Upper lobe of left lung (tissue), 6 donors: Measurements from ENCODE around the gene PTPRJ. TPM values are rescaled to one million over a fixed set of nuclear protein-coding genes. Genes with fewer than 3 reads are reported as not detected.
A peak's percentile ranks its signal among the peaks of the same experiment; 100 is the strongest.
"Not testable (repeated sequence)": the region's sequence is repeated elsewhere in the genome, so short reads cannot be mapped to it uniquely, and the experiment has no call there.

Experiments
- ATAC-seq, 2 donors: fragments of 200-7000 bp; cut with Tn5 transposase; one replicate each; pipeline ENCODE4 v1.9.1; 2022; ENCODE audit warnings: mild to moderate bottlenecking in 2 of 2, moderate library complexity in 2 of 2; ENCODE audit not compliant: low FRiP score in 2 of 2
- DNase-seq, 2 donors: peaks; one replicate each; pipeline ENCODE4 v3.0.0-alpha.2; 2019 to 2020
- H3K27ac ChIP-seq, 4 donors: fragments of 200-600 bp; sonication (generic); one replicate each; pipeline ENCODE4 v1.5.1; 2016 to 2019
- H3K27me3 ChIP-seq, 4 donors: fragments of 200-600 bp; sonication (generic); one replicate each; pipeline ENCODE4 v1.5.1; 2017 to 2019
- H3K36me3 ChIP-seq, 4 donors: fragments of 200-600 bp; sonication (generic); one replicate each; pipeline ENCODE4 v1.5.1; 2016 to 2019
- H3K4me1 ChIP-seq, 4 donors: fragments of 200-600 bp; sonication (generic); one replicate each; pipeline ENCODE4 v1.5.1; 2018 to 2019
- H3K4me3 ChIP-seq, 4 donors: fragments of 200-600 bp; sonication (generic); one replicate each; pipeline ENCODE4 v1.5.1; 2017 to 2019; ENCODE audit warnings: mild to moderate bottlenecking in 2 of 4, moderate library complexity in 1 of 4
- H3K9me3 ChIP-seq, 4 donors: fragments of 200-600 bp; sonication (generic); one replicate each; pipeline ENCODE4 v1.5.1; 2018 to 2019
- CTCF ChIP-seq, 6 experiments: fragments of 450-650 bp in 4 of 6; fragments of 200-600 bp in 2 of 6; sonication (generic) in 2 of 6; IDR thresholded peaks; one replicate each; pipeline ENCODE4 v1.5.1; 2016 to 2019; ENCODE audit warnings: antibody characterized with exemption in 6 of 6
- EP300 ChIP-seq, 4 donors: sonication (generic); formaldehyde crosslinking; IDR thresholded peaks; one replicate each; pipeline ENCODE4 v1.5.1; 2017; ENCODE audit warnings: antibody characterized with exemption in 4 of 4, control low read depth in 2 of 4
- POLR2A ChIP-seq, 4 donors: fragments of 450-650 bp; IDR thresholded peaks; one replicate each; pipeline ENCODE4 v1.5.1; 2016 to 2017; ENCODE audit warnings: antibody characterized with exemption in 4 of 4, mild to moderate bottlenecking in 2 of 4
- POLR2AphosphoS5 ChIP-seq, 2 donors: sonication (generic); formaldehyde crosslinking; IDR thresholded peaks; one replicate each; pipeline ENCODE4 v1.5.1; 2017; ENCODE audit warnings: antibody characterized with exemption in 2 of 2
- WGBS, 2 donors: methylation state at CpG; one replicate each; pipeline ENCODE4 v1.1.5; 2017 to 2018; 5-methylcytosine and 5-hydroxymethylcytosine counted together
- total RNA-seq, 6 donors: library from RNA; depleted of rRNA in 4 of 6; stranded (reverse); fragments of >200 nt in 4 of 6; gene quantifications; one replicate each; pipeline versions ENCODE4 v1.1.0 to v1.2.1, GENCODE V29; 2016 to 2021
- donor health status: DM: no; HTN: no; CAD: no; lungs with moderate emphysema.
- donor health status: DM: no; HTN: yes; CAD: no; lungs with severe emphysema.

Gene PTPRJ
- total RNA-seq, 6 donors from 2014 or later, result 17.9 to 50.4 (median 32.9) TPM

- Histone ChIP-seq H3K4me1 (peaks cover 22 to 39% (median 27%) of the 10 kb centered on the region in 4 donors), H3K4me3 (no peak overlapping the region), H3K27me3 (no peaks in the 10 kb centered on the region), H3K36me3 (no peaks in the 10 kb centered on the region), H3K27ac (peak overlapping the region; percentile 65 to 69 (median 66)), H3K9me3 (no peaks in the 10 kb centered on the region)
- WGBS, 2 donors, result 27 to 50% methylated on average over 9 to 10 of the region's 10 CpGs
- TF ChIP-seq POLR2AphosphoS5 (IDR thresholded peaks at IDR 0.05) (peak; percentile 71 to 91), EP300 (IDR thresholded peaks at IDR 0.05) (peak in 1 of 4 donors; percentile 72), POLR2A (IDR thresholded peaks at IDR 0.05) (no peak), CTCF (IDR thresholded peaks at IDR 0.05) (no peak)
- ATAC-seq (peak; percentile 91 to 94), DNase-seq (peak in 1 of 2 donors; percentile 91)
These were observed 33.4 kb upstream of the PTPRJ start for GRCh38 chr11:47946682-47947559.

- H3K4me3 ChIP-seq, result no peak overlapping the region
- no peaks in the 10 kb centered on the region for H3K27me3 ChIP-seq
- TF ChIP-seq EP300 (IDR thresholded peaks at IDR 0.05) (no peak), CTCF (IDR thresholded peaks at IDR 0.05) (no peak), POLR2AphosphoS5 (IDR thresholded peaks at IDR 0.05) (no peak), POLR2A (IDR thresholded peaks at IDR 0.05) (no peak)
- peak overlapping the region in 1 of 4 donors; percentile 65 for H3K27ac ChIP-seq
- ATAC-seq (peak in 1 of 2 donors; percentile 64), DNase-seq (no peak)
- H3K4me1 ChIP-seq, result peaks cover 20 to 32% (median 23%) of the 10 kb centered on the region in 4 donors
- H3K36me3 ChIP-seq, result no peaks in the 10 kb centered on the region
- WGBS, 2 donors, result 44 to 65% methylated on average over 3 of the region's 3 CpGs
- no peaks in the 10 kb centered on the region for H3K9me3 ChIP-seq
These were observed 32.2 kb upstream of the PTPRJ start for GRCh38 chr11:47948137-47948536.

GRCh38 chr11:47949001-47949675 lies 31.2 kb upstream of the PTPRJ start:
- not testable (repeated sequence) for H3K27ac ChIP-seq, H3K36me3 ChIP-seq, H3K4me3 ChIP-seq, H3K9me3 ChIP-seq, H3K27me3 ChIP-seq, ATAC-seq
- DNase-seq, result peak in 1 of 2 donors; percentile 43
- peaks cover 20 to 32% (median 23%) of the 10 kb centered on the region in 4 donors for H3K4me1 ChIP-seq
- WGBS, 2 donors, result 80 to 87% methylated on average over 9 of the region's 9 CpGs

GRCh38 chr11:47950396-47950795 lies 30.0 kb upstream of the PTPRJ start:
- no peaks in the 10 kb centered on the region for H3K36me3 ChIP-seq
- H3K4me1 ChIP-seq, result peaks cover 20 to 32% (median 23%) of the 10 kb centered on the region in 4 donors
- 48 to 49% methylated on average over 5 of the region's 5 CpGs for WGBS, 2 donors
- TF ChIP-seq POLR2A (IDR thresholded peaks at IDR 0.05), result no peak
- TF ChIP-seq POLR2AphosphoS5 (IDR thresholded peaks at IDR 0.05), result no peak
- no peak for TF ChIP-seq CTCF (IDR thresholded peaks at IDR 0.05)
- no peak for TF ChIP-seq EP300 (IDR thresholded peaks at IDR 0.05)
- peak in 1 of 2 donors; percentile 31 for DNase-seq
- ATAC-seq, result no peak
- H3K27ac ChIP-seq, result no peak overlapping the region
- H3K9me3 ChIP-seq, result no peaks in the 10 kb centered on the region
- no peak overlapping the region for H3K4me3 ChIP-seq
- no peaks in the 10 kb centered on the region for H3K27me3 ChIP-seq

GRCh38 chr11:47951504-47951903 lies 28.9 kb upstream of the PTPRJ start:
- H3K9me3 ChIP-seq, H3K36me3 ChIP-seq, H3K4me3 ChIP-seq, H3K27me3 ChIP-seq: not testable (repeated sequence)
- H3K27ac ChIP-seq, result peak overlapping the region in 1 of 4 donors; percentile 19
- TF ChIP-seq EP300 (IDR thresholded peaks at IDR 0.05), result peak in 1 of 4 donors; percentile 16
- peak; percentile 28 to 46 for TF ChIP-seq POLR2AphosphoS5 (IDR thresholded peaks at IDR 0.05)
- ATAC-seq (peak in 1 of 2 donors; percentile 32), DNase-seq (peak in 1 of 2 donors; percentile 72)
- WGBS, 2 donors, result 62 to 83% methylated on average over 12 of the region's 12 CpGs
- peaks cover 15 to 25% (median 19%) of the 10 kb centered on the region in 4 donors for H3K4me1 ChIP-seq
